ENCODE results near the gene ABCA10. TPM values are rescaled to one million over a fixed set of nuclear protein-coding genes. Genes with fewer than 3 reads are reported as not detected.

Gene ABCA10
- total RNA-seq, 4 donors from 2014 or later = 11.1 to 32.8 (median 21.7) TPM

DNA sequence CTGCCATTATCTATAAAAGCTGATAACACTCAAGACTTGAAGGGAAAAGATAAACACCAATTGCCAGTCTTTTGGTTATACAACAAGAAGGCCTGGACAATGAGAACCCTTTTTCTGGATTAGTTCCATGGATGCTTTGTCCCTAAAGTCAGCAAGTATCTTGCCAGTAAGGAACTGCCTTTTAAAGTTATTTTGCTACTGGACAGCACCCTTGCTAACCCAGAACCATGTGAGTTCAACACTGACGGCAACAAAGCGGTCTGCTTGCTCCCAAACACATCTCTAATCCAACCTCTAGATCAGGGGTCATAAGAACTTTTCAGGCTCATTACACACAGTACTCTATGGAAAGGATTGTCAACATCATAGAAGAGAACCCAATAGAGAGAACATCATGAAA is 61.7 kb downstream of the ABCA10 start:
- Histone ChIP-seq H3K9me3 (no peaks in the 10 kb centered on the region), H3K27ac (no peak overlapping the region), H3K4me1 (no peaks in the 10 kb centered on the region), H3K27me3 (no peaks in the 10 kb centered on the region), H3K4me3 (no peak overlapping the region), H3K36me3 (no peaks in the 10 kb centered on the region)
- TF ChIP-seq, protein P1, sequence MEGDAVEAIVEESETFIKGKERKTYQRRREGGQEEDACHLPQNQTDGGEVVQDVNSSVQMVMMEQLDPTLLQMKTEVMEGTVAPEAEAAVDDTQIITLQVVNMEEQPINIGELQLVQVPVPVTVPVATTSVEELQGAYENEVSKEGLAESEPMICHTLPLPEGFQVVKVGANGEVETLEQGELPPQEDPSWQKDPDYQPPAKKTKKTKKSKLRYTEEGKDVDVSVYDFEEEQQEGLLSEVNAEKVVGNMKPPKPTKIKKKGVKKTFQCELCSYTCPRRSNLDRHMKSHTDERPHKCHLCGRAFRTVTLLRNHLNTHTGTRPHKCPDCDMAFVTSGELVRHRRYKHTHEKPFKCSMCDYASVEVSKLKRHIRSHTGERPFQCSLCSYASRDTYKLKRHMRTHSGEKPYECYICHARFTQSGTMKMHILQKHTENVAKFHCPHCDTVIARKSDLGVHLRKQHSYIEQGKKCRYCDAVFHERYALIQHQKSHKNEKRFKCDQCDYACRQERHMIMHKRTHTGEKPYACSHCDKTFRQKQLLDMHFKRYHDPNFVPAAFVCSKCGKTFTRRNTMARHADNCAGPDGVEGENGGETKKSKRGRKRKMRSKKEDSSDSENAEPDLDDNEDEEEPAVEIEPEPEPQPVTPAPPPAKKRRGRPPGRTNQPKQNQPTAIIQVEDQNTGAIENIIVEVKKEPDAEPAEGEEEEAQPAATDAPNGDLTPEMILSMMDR (IDR thresholded peaks at IDR 0.05) = no peak
- TF ChIP-seq POLR2A (IDR thresholded peaks at IDR 0.05) = no peak
- intact Hi-C loops (cut with DNase I; ENCODE audit: low total_unique reads) = no loop called here
- no peak for DNase-seq

DNA sequence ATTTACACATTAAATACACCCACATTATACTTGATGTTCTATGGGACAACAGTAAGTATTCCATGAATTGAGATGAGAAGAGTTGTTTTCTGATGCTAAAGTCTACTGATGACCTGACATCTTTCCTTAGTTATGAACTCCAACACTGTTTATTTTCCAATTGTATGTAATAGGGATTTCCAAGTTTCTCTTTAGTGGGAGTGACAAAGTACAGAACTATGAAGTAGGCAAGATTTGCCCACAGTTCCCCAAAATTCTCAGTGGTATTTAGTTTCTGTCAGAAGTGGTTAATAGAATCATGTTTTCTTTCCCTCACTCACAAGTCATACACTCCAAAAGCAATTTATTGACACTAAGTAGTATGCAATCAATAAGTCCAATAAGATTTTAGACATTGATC is 64.4 kb downstream of the ABCA10 start:
- Histone ChIP-seq H3K9me3 (no peaks in the 10 kb centered on the region), H3K4me3 (no peak overlapping the region), H3K36me3 (no peaks in the 10 kb centered on the region), H3K27ac (no peak overlapping the region), H3K4me1 (no peaks in the 10 kb centered on the region), H3K27me3 (no peaks in the 10 kb centered on the region)
- TF ChIP-seq POLR2A (IDR thresholded peaks at IDR 0.05) = no peak
- TF ChIP-seq, protein P1 (IDR thresholded peaks at IDR 0.05) = no peak
- no peak for DNase-seq
- intact Hi-C loops (cut with DNase I; ENCODE audit: low total_unique reads) = no loop called here

DNA sequence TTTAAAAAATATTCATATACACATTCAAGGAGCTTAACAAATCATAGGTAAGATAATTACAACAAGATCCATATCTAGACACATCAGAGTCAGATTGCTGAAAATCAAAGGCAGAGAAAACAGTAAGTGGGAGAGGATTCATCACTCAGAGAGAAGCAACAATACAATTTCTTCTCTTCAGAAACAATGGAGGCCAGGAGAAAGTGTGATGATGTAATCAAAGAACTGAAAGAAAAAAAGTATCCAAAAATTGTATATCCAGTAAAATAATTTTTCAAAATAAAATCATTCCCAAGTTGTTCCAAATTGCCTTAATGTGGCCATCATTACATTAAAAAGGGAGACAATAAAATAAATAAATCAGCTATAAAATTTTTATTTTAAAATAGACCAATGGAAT is 69.2 kb downstream of the ABCA10 start:
- H3K36me3 ChIP-seq = no peaks in the 10 kb centered on the region
- no peak overlapping the region for H3K4me3 ChIP-seq
- H3K27ac ChIP-seq = no peak overlapping the region
- H3K27me3 ChIP-seq = no peaks in the 10 kb centered on the region
- intact Hi-C loops (cut with DNase I; ENCODE audit: low total_unique reads) = no loop called here
- no peaks in the 10 kb centered on the region for H3K9me3 ChIP-seq
- TF ChIP-seq, protein P1 (IDR thresholded peaks at IDR 0.05) = no peak
- TF ChIP-seq POLR2A (IDR thresholded peaks at IDR 0.05) = no peak
- no peak for DNase-seq
- no peaks in the 10 kb centered on the region for H3K4me1 ChIP-seq

DNA sequence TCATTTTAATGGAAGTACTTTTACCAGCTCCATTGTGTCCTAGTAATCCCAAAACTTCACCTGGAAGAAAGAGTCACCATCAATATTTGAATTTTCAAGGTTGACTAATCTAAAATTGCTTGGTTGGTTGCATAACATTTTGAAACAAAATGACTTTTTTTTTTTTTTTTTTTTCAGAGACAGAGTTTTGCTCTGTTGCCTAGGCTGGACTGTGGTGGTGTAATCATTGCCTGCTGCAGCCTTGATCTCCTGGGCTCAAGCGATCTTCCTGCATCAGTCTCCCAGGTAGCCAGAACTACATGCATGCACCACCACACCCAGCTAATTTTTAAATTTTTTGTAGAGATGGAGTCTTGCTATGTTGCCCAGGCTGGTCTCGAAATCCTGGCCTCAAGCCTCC is 74.4 kb downstream of the ABCA10 start:
- no peak for DNase-seq
- Histone ChIP-seq H3K9me3 (no peaks in the 10 kb centered on the region), H3K27ac (no peak overlapping the region), H3K4me1 (no peaks in the 10 kb centered on the region), H3K36me3 (no peaks in the 10 kb centered on the region), H3K4me3 (no peak overlapping the region), H3K27me3 (no peaks in the 10 kb centered on the region)
- no peak for TF ChIP-seq POLR2A (IDR thresholded peaks at IDR 0.05)
- intact Hi-C loops (cut with DNase I; ENCODE audit: low total_unique reads) = no loop called here

DNA sequence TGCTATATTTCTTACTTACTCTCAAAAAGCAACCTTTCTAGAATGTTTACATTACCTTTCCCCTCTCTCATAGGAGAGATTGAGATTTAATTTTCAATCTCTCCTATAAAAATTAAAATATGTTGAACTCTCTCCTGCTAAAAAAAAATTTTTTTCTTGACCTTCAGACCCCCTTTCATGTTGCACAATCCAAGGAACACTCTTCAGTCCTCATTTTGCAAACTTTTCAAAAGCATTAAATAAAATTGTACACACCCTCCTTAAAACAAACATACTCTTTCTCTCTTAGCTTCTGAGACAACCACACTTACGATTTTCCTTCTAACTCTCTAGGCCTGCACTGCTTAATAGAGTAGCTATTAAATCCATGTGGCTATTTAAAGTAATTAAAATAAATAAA is 78.3 kb downstream of the ABCA10 start:
- H3K4me1 ChIP-seq = no peaks in the 10 kb centered on the region
- H3K9me3 ChIP-seq = no peaks in the 10 kb centered on the region
- no peaks in the 10 kb centered on the region for H3K27me3 ChIP-seq
- intact Hi-C loops (cut with DNase I; ENCODE audit: low total_unique reads) = no loop called here
- H3K27ac ChIP-seq = peak overlapping the region in 1 of 2 donors; percentile 23
- no peak for DNase-seq
- H3K4me3 ChIP-seq = no peak overlapping the region
- no peak for TF ChIP-seq POLR2A (IDR thresholded peaks at IDR 0.05)
- TF ChIP-seq, protein P1 (IDR thresholded peaks at IDR 0.05) = no peak
- H3K36me3 ChIP-seq = no peaks in the 10 kb centered on the region

DNA sequence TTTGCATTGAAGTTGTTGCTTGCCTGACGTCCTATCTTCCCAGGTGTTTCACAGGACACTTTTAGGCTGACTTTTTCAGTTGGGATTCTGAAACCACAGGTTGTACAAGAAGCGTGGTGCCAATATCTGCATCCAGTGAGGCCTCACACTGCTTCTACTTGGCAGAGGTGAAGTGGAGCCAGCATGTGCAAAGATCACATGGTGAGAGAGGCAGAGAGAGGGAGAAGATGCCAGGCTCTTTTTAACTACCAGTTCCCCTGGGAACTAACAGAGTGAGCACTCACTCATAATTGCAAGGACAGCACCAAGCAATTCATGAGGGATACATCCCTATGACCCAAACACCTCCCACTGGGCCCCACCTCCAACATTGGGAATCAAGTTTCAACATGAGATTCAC is 81.2 kb downstream of the ABCA10 start:
- TF ChIP-seq POLR2A (IDR thresholded peaks at IDR 0.05) = no peak
- TF ChIP-seq, protein P1 (IDR thresholded peaks at IDR 0.05) = no peak
- no peak for DNase-seq
- intact Hi-C loops (cut with DNase I; ENCODE audit: low total_unique reads) = no loop called here
- H3K4me1 ChIP-seq = no peaks in the 10 kb centered on the region
- no peaks in the 10 kb centered on the region for H3K36me3 ChIP-seq
- no peak overlapping the region for H3K4me3 ChIP-seq
- H3K27ac ChIP-seq = no peak overlapping the region
- no peaks in the 10 kb centered on the region for H3K9me3 ChIP-seq
- H3K27me3 ChIP-seq = no peaks in the 10 kb centered on the region
